HEK293 (cell line): ENCODE results near the gene WDR70.

ENCODE experiments used
- CTCF ChIP-seq: fragments of 450-650 bp; formaldehyde crosslinking; IDR thresholded peaks from 2 replicates; pipeline ENCODE4 v1.5.1; 2016; ENCODE audit warnings: missing biosample characterization, missing genetic modification characterization
- PATZ1 ChIP-seq: fragments of 450-650 bp; formaldehyde crosslinking; IDR thresholded peaks from 2 replicates; pipeline ENCODE4 v1.5.1; 2016; ENCODE audit warnings: missing biosample characterization, missing genetic modification characterization
- ZBTB44 ChIP-seq: fragments of 450-650 bp; IDR thresholded peaks from 2 replicates; pipeline ENCODE4 v1.5.1; 2018; ENCODE audit warnings: missing biosample characterization, mild to moderate bottlenecking, missing genetic modification characterization
- ZFP37 ChIP-seq: fragments of 450-650 bp; formaldehyde crosslinking; IDR thresholded peaks from 2 replicates; pipeline ENCODE4 v1.5.1; 2016; ENCODE audit warnings: missing biosample characterization, missing genetic modification characterization
- ZNF626 ChIP-seq: fragments of 450-650 bp; sonication (Bioruptor Pico); formaldehyde crosslinking; IDR thresholded peaks from 2 replicates; pipeline ENCODE4 v1.5.1; 2018; ENCODE audit warnings: missing biosample characterization, missing genetic modification characterization, inconsistent platforms
- ZNF792 ChIP-seq: fragments of 450-650 bp; formaldehyde crosslinking; IDR thresholded peaks from 2 replicates; pipeline ENCODE4 v1.5.1; 2016; ENCODE audit warnings: missing biosample characterization, missing genetic modification characterization
- TF ChIP-seq, protein P1 (sequence below): fragments of 450-650 bp; formaldehyde crosslinking; IDR thresholded peaks from 2 replicates; pipeline ENCODE4 v1.5.1; 2017; ENCODE audit warnings: missing biosample characterization, mild to moderate bottlenecking, missing genetic modification characterization, moderate library complexity
- TF ChIP-seq, protein P2 (sequence below): fragments of 450-650 bp; formaldehyde crosslinking; IDR thresholded peaks from 2 replicates; pipeline ENCODE4 v1.5.1; 2016; ENCODE audit warnings: missing biosample characterization, missing genetic modification characterization, low read depth

DNA sequence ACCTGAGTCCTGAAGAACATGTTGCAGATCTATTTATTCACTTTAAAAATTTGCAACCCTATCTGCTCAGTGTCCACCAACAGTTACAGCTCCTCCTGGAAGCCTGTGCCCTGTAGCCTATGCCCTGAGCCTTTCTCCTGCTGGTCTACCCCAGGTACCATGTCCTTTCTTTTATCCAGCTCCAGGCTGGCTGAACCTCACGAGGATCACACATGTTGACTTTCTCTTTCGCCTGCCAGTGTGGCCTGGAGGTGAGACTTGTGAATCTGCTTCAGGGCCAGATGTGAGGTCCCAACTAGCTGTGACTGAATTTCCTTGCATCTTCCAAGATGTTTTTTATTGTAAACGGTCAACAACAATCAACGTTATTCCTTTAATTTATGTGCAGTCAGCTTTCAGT lies 390.0 kb downstream of the WDR70 start:
- TF ChIP-seq, protein P1, sequence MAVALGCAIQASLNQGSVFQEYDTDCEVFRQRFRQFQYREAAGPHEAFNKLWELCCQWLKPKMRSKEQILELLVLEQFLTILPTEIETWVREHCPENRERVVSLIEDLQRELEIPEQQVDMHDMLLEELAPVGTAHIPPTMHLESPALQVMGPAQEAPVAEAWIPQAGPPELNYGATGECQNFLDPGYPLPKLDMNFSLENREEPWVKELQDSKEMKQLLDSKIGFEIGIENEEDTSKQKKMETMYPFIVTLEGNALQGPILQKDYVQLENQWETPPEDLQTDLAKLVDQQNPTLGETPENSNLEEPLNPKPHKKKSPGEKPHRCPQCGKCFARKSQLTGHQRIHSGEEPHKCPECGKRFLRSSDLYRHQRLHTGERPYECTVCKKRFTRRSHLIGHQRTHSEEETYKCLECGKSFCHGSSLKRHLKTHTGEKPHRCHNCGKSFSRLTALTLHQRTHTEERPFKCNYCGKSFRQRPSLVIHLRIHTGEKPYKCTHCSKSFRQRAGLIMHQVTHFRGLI = no peak
- TF ChIP-seq ZNF792 (tag by site-specific recombination) = no peak
- no peak for TF ChIP-seq ZNF626 (tag by site-specific recombination)
- TF ChIP-seq PATZ1 = no peak
- TF ChIP-seq ZBTB44 (tag by site-specific recombination) = no peak
- no peak for TF ChIP-seq CTCF (tag by site-specific recombination)
- TF ChIP-seq, protein P2, sequence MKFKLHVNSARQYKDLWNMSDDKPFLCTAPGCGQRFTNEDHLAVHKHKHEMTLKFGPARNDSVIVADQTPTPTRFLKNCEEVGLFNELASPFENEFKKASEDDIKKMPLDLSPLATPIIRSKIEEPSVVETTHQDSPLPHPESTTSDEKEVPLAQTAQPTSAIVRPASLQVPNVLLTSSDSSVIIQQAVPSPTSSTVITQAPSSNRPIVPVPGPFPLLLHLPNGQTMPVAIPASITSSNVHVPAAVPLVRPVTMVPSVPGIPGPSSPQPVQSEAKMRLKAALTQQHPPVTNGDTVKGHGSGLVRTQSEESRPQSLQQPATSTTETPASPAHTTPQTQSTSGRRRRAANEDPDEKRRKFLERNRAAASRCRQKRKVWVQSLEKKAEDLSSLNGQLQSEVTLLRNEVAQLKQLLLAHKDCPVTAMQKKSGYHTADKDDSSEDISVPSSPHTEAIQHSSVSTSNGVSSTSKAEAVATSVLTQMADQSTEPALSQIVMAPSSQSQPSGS = no peak
- no peak for TF ChIP-seq ZFP37 (tag by site-specific recombination)
